Suppressor macrophage (primary cell): ENCODE results near the gene FASTK.

Experiments used
- DNase-seq, 4 experiments: peaks; one replicate each; pipeline ENCODE4 v3.0.0-alpha.2; 2020 to 2022

Gene FASTK

GRCh38 chr7:151081170-151082101 lies 827 bp upstream of the FASTK start:
- no peak for DNase-seq

- DNase-seq, result peak; percentile 21 to 45 (median 34)
These were observed 515 bp downstream of the FASTK start for GRCh38 chr7:151080067-151080521.

- no peak for DNase-seq
These were observed 1.3 kb downstream of the FASTK start for GRCh38 chr7:151079199-151079910.

GRCh38 chr7:151078233-151079040 lies 2.2 kb downstream of the FASTK start:
- DNase-seq, result no peak

GRCh38 chr7:151077705-151078232 lies 2.8 kb downstream of the FASTK start:
- DNase-seq, result no peak

- peak in 3 of 4 experiments; percentile 25 to 56 (median 39) for DNase-seq
These were observed 3.5 kb downstream of the FASTK start for GRCh38 chr7:151076863-151077704.

GRCh38 chr7:151075978-151076426 lies 4.6 kb downstream of the FASTK start:
- no peak for DNase-seq

- no peak for DNase-seq
These were observed 5.0 kb downstream of the FASTK start for GRCh38 chr7:151075662-151075971.

- DNase-seq, result no peak
These were observed 5.6 kb downstream of the FASTK start for GRCh38 chr7:151074817-151075661.

- DNase-seq, result no peak
These were observed 6.6 kb downstream of the FASTK start for GRCh38 chr7:151073990-151074389.

GRCh38 chr7:151071032-151071866 lies 9.4 kb downstream of the FASTK start:
- DNase-seq, result no peak

- no peak for DNase-seq
These were observed 10.0 kb downstream of the FASTK start for GRCh38 chr7:151070574-151070960.

GRCh38 chr7:151069841-151070573 lies 10.6 kb downstream of the FASTK start:
- DNase-seq, result no peak

GRCh38 chr7:151068069-151068773 lies 12.4 kb downstream of the FASTK start:
- no peak for DNase-seq

- no peak for DNase-seq
These were observed 14.2 kb downstream of the FASTK start for GRCh38 chr7:151066273-151066974.

GRCh38 chr7:151065516-151065915 lies 15.1 kb downstream of the FASTK start:
- DNase-seq, result no peak

GRCh38 chr7:151064993-151065392 lies 15.6 kb downstream of the FASTK start:
- no peak for DNase-seq

- no peak for DNase-seq
These were observed 16.2 kb downstream of the FASTK start for GRCh38 chr7:151064454-151064853.
